NT2/D1 (cell line): ENCODE measurements around the gene SLC9A2.

ENCODE experiments used
- SUZ12 ChIP-seq: IDR thresholded peaks from 2 replicates; pipeline ENCODE4 v1.6.1; 2011; ENCODE audit not compliant: insufficient read length, insufficient read depth; ENCODE audit errors: extremely low read depth
- YY1 ChIP-seq: IDR thresholded peaks from 2 replicates; pipeline ENCODE4 v1.6.1; 2011; ENCODE audit not compliant: insufficient read length, insufficient read depth
- ZNF274 ChIP-seq: IDR thresholded peaks from 2 replicates; pipeline ENCODE4 v1.6.1; 2011; ENCODE audit warnings: mild to moderate bottlenecking, low read depth, low read length

DNA sequence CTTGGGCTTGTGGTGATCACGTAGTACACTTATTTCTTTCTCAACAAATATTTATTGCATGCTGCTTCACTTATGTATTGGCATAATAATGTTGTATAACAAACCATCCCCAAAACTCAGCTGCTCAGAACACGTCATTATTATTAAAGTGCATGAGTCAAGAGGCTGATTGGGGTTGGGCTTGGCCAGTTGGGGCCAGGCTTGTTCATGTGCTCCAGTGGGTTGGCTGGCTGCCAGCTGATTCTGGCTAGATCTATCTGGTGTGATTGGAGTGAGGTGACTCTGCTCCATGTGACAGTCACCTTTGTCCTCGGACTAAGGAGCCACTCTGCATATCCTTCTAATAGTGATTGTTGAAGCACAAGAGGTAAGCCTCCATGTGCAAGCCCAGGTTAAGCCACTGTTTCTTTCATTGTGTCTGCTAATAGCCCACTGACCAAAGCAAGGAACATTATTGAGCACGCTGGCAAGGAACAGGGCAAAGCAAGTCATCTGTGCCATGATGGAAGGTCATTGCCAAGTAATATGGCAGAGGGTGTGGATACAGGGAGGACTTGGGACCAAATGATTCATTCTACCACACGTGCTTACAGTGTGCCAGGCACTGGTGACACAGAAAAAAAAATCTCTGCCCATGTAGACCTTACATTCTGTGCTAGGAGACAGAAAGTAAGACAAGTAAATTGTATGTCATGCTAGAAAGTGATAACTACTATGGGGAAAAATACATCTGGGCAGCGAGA is 79.2 kb downstream of the SLC9A2 start:
- TF ChIP-seq SUZ12 (no peak), ZNF274 (no peak), YY1 (no peak)
